ENCODE measurements around the gene CYTH3.

CYTH3 gene

GRCh38 chr7:6256677-6257535 is 15.5 kb downstream of the CYTH3 start:
- DNase-seq (ENCODE audit: low read depth in 2 of 2) = no peak

- no peak for DNase-seq (ENCODE audit: low read depth in 2 of 2)
Measured at GRCh38 chr7:6256109-6256483, 16.3 kb downstream of the CYTH3 start.

GRCh38 chr7:6254866-6255265 is 17.6 kb downstream of the CYTH3 start:
- no peak for DNase-seq (ENCODE audit: low read depth in 2 of 2)

- DNase-seq (ENCODE audit: low read depth in 2 of 2) = no peak
Measured at GRCh38 chr7:6252748-6253147, 19.7 kb downstream of the CYTH3 start.

- no peak for DNase-seq (ENCODE audit: low read depth in 2 of 2)
Measured at GRCh38 chr7:6252341-6252746, 20.1 kb downstream of the CYTH3 start.

GRCh38 chr7:6251653-6252052 is 20.8 kb downstream of the CYTH3 start:
- no peak for DNase-seq (ENCODE audit: low read depth in 2 of 2)

- DNase-seq (ENCODE audit: low read depth in 2 of 2) = no peak
Measured at GRCh38 chr7:6250364-6250833, 22.0 kb downstream of the CYTH3 start.

GRCh38 chr7:6249043-6249442 is 23.4 kb downstream of the CYTH3 start:
- DNase-seq (ENCODE audit: low read depth in 2 of 2) = no peak

- DNase-seq (ENCODE audit: low read depth in 2 of 2) = no peak
Measured at GRCh38 chr7:6248581-6248980, 23.8 kb downstream of the CYTH3 start.

- DNase-seq (ENCODE audit: low read depth in 2 of 2) = no peak
Measured at GRCh38 chr7:6246251-6246917, 26.0 kb downstream of the CYTH3 start.

- DNase-seq (ENCODE audit: low read depth in 2 of 2) = no peak
Measured at GRCh38 chr7:6244021-6244420, 28.4 kb downstream of the CYTH3 start.

- no peak for DNase-seq (ENCODE audit: low read depth in 2 of 2)
Measured at GRCh38 chr7:6243168-6243567, 29.3 kb downstream of the CYTH3 start.

- no peak for DNase-seq (ENCODE audit: low read depth in 2 of 2)
Measured at GRCh38 chr7:6242561-6242960, 29.9 kb downstream of the CYTH3 start.

GRCh38 chr7:6241607-6241973 is 30.8 kb downstream of the CYTH3 start:
- no peak for DNase-seq (ENCODE audit: low read depth in 2 of 2)

- no peak for DNase-seq (ENCODE audit: low read depth in 2 of 2)
Measured at GRCh38 chr7:6238309-6238925, 34.0 kb downstream of the CYTH3 start.

GRCh38 chr7:6237730-6238129 is 34.7 kb downstream of the CYTH3 start:
- DNase-seq (ENCODE audit: low read depth in 2 of 2) = no peak

GRCh38 chr7:6237011-6237410 is 35.4 kb downstream of the CYTH3 start:
- DNase-seq (ENCODE audit: low read depth in 2 of 2) = no peak

- no peak for DNase-seq (ENCODE audit: low read depth in 2 of 2)
Measured at GRCh38 chr7:6235029-6235871, 37.2 kb downstream of the CYTH3 start.

- no peak for DNase-seq (ENCODE audit: low read depth in 2 of 2)
Measured at GRCh38 chr7:6234384-6234783, 38.0 kb downstream of the CYTH3 start.

GRCh38 chr7:6232534-6232933 is 39.9 kb downstream of the CYTH3 start:
- DNase-seq (ENCODE audit: low read depth in 2 of 2) = no peak

- DNase-seq (ENCODE audit: low read depth in 2 of 2) = no peak
Measured at GRCh38 chr7:6232116-6232515, 40.3 kb downstream of the CYTH3 start.

- no peak for DNase-seq (ENCODE audit: low read depth in 2 of 2)
Measured at GRCh38 chr7:6231184-6231583, 41.2 kb downstream of the CYTH3 start.
